Memory B cell (primary cell): Measurements from ENCODE around the gene PTBP1.

Source experiments
- ATAC-seq: fragments of 150-1000 bp; cut with Tn5 transposase; 2 replicates; pipeline ENCODE4 v1.10.0; 2021; ENCODE audit warnings: low read depth, mild to moderate bottlenecking, moderate library complexity
- DNase-seq, 2 donors: peaks; one replicate each; pipeline ENCODE4 v3.0.0; 2022; ENCODE audit warnings: low spot score in 2 of 2
- H3K27ac Mint-ChIP-seq: one replicate; pipeline ENCODE4 v1.8.0; 2022; ENCODE audit warnings: mild to moderate bottlenecking, moderate library complexity, mixed read lengths
- H3K27me3 Mint-ChIP-seq: one replicate; pipeline ENCODE4 v1.8.0; 2022; ENCODE audit warnings: mixed read lengths
- H3K36me3 Mint-ChIP-seq: one replicate; pipeline ENCODE4 v1.8.0; 2022; ENCODE audit warnings: mild to moderate bottlenecking, mixed read lengths
- H3K4me1 Mint-ChIP-seq: one replicate; pipeline ENCODE4 v1.8.0; 2022; ENCODE audit warnings: mixed read lengths
- H3K4me3 Mint-ChIP-seq: one replicate; pipeline ENCODE4 v1.8.0; 2022; ENCODE audit warnings: mild to moderate bottlenecking, moderate library complexity, mixed read lengths
- H3K9me3 Mint-ChIP-seq: one replicate; pipeline ENCODE4 v1.8.0; 2022; ENCODE audit warnings: mixed read lengths

The PTBP1 gene

DNA sequence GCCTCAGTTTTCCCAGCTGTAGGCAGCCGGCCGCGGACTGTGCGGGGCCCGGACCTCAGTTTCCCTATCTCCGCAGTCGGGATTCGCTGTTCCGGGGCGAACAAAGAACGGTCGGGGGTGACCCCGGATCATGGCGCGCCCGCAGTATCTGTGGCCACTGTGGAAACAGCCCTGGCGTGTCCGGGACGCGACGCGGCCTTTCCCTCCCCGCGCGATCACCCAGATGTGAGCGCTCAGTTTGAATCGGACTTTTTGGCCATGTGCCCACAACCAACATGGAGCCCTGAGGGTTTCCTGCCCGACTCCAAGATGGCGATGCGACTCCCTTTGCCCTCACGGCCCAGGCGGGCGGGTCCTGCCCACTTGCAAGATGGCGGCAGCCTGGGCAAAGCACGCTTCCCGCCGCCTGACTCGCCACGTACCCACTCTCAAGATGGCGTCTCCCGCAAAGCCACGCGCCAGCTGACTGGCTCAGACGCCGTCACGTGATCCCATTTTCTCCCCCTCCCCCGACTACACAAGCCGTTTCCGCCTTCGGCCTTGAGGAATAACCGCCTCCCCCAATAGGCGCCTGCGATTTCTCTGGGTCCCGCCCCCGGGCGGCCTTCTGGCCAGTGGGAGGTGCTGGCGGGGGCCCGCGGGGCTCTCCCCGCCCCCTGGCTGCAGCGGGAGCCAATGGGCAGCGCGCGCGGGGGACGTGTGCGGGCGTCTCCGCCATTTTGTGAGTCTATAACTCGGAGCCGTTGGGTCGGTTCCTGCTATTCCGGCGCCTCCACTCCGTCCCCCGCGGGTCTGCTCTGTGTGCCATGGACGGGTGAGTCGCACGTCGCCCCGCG, at the start of gene PTBP1:
TSS of gene PTBP1 (plus strand) at position 761 of the 836 bp plus-strand sequence. CDS start at position 807, 46 bp downstream.
- ATAC-seq, result peak; percentile 82
- peak; percentile 95 to 98 for DNase-seq
- Mint-ChIP-seq H3K27me3 (no peaks in the 10 kb centered on the region), H3K4me1 (peaks cover 20% of the 10 kb centered on the region), H3K9me3 (no peaks in the 10 kb centered on the region), H3K36me3 (peaks cover 8% of the 10 kb centered on the region), H3K4me3 (peak within 1 kb of the TSS; percentile 92), H3K27ac (peak within 1 kb of the TSS; percentile 86)

DNA sequence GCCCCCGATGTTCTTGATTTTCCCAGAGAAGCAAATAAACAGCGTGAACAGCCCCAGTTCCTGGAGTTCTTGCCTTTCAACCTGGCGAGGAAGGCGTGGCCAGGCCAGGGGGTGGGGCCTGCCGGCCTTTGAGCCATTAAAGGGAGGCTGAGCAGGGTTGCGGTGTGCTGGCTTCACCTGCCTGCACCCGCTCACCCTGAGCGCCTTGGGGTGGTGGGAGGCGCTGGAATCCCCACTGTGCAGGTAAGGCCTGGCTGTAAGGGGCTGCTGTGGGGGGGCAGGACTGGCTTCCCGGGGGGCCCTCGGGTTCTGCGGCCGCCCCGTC, 49.0 kb upstream of the PTBP1 start:
- peaks cover 1% of the 10 kb centered on the region for H3K36me3 Mint-ChIP-seq
- ATAC-seq (no peak), DNase-seq (no peak)
- H3K4me3 Mint-ChIP-seq, result no peak overlapping the region
- no peaks in the 10 kb centered on the region for H3K4me1 Mint-ChIP-seq
- no peaks in the 10 kb centered on the region for H3K9me3 Mint-ChIP-seq
- no peak overlapping the region for H3K27ac Mint-ChIP-seq
- H3K27me3 Mint-ChIP-seq, result no peaks in the 10 kb centered on the region

DNA sequence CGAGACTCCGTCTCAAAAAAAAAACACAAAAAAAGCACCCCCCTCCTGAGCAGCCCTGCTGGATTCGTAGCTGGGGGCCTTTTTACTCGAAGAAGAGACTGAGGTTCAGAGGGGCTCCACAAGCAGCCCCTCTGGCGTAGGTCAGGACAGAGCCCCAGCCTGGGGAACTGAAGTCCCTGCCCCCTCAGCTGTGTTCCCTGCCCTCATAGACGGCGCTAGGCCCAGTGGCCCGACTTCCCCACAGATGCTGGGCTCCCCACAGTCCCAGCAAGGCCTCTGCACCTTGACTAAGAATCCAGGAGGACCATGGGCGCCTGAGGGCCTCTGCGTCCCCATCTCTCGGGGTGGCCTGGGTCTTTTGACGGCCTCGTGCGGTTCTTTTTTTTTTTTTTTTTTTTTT, 47.4 kb upstream of the PTBP1 start:
- Mint-ChIP-seq H3K4me3 (no peak overlapping the region), H3K9me3 (no peaks in the 10 kb centered on the region), H3K4me1 (no peaks in the 10 kb centered on the region), H3K36me3 (peaks cover 1% of the 10 kb centered on the region), H3K27ac (no peak overlapping the region), H3K27me3 (peaks cover 4% of the 10 kb centered on the region)
- DNase-seq, result no peak
- ATAC-seq, result no peak

DNA sequence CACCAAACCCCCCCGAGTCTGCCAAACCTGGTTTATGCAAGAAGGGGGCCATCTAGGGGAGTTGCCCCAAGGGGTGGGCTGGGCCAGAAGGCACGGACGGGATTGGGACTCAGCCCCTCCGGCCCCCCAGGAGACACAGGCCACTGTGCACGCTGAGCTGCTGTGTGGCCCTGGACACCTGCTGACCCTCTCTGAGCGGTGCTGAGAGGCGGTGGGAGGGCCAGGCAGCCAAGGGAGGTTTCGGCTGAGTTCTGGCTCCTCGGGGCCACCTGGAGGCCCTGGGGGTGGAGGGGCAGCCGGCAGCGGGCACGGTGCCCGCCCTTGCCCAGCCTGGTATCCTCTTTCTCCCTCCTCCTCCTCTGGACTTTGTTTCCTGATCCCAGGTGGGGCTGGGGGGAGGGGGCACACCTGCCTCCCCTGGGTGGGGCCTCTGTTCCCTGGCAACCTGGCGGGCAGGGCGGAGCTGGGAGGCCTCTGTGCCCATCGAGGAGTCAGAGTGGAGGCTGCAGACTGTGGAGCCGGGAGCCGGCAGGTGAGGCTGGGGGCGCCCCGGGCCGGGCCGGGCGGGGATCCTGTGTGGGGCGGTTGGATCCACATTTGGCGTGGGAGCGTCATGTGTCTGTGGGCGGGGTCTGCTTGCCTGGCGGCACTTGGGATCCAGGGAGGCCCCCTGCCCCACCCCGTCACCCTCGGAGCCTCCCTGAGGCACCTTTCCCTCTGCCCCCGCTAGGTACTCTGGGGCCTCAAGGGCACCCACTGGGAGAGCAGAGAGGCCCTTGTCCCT, 46.4 kb upstream of the PTBP1 start, which contains the start of gene MISP:
TSS of gene MISP (plus strand) at position 473 of the 784 bp plus-strand sequence. CDS start 5,835 bp downstream, outside the sequence.
- no peaks in the 10 kb centered on the region for H3K4me1 Mint-ChIP-seq
- DNase-seq (no peak), ATAC-seq (no peak)
- H3K4me3 Mint-ChIP-seq, result no peak within 1 kb of the TSS
- no peak within 1 kb of the TSS for H3K27ac Mint-ChIP-seq
- H3K36me3 Mint-ChIP-seq, result peaks cover 1% of the 10 kb centered on the region
- H3K9me3 Mint-ChIP-seq, result no peaks in the 10 kb centered on the region
- peaks cover 4% of the 10 kb centered on the region for H3K27me3 Mint-ChIP-seq

DNA sequence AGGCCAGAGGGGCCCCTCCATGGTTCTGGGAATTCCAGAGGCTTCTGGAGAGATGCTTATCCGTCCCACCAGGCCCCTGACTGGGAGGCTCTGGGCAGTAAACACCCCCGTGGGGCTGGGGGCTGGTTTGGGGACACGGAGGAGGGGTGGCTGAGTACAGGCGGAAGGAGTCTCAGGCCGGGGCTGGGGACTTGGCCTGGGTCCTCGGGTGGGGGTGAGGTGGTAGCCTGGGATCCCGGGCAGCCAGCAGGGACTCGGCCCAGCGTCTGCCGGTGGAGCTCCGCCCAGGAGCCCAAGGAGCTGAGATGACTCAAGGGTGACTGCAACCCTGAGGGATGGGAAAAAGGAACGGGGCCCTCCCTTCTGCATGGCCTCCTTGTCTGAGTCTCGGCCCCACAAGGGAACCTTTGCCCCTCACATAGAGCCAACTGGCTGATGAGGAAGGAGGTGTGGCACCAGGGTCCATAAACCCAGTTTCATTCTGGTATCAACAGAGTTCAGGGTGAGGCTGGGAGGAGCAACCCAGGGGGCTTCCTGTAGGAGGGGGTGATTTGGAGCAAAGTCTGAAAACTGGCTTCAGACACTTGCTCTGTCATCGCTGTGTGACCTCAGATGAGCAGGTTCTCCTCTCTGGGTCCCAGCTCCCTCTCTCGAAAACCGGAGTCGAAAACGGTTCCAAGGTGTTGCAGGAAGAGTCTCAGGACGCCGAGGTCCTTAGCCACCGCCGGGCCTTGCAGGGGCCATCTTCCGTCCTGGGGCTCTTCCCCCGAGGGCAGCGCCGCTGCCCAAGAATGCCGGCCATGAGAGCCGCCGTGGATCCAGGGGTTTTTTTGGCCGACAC, 45.5 kb upstream of the PTBP1 start:
- Mint-ChIP-seq H3K9me3 (no peaks in the 10 kb centered on the region), H3K4me3 (no peak overlapping the region), H3K27me3 (peaks cover 4% of the 10 kb centered on the region), H3K4me1 (no peaks in the 10 kb centered on the region), H3K36me3 (peaks cover 1% of the 10 kb centered on the region), H3K27ac (no peak overlapping the region)
- DNase-seq (no peak), ATAC-seq (no peak)

- Mint-ChIP-seq H3K4me1 (no peaks in the 10 kb centered on the region), H3K4me3 (no peak overlapping the region), H3K27me3 (peaks cover 4% of the 10 kb centered on the region), H3K36me3 (no peaks in the 10 kb centered on the region), H3K27ac (no peak overlapping the region), H3K9me3 (no peaks in the 10 kb centered on the region)
- ATAC-seq, result no peak
- no peak for DNase-seq
These were observed 44.4 kb upstream of the PTBP1 start for GRCh38 chr19:752652-753517.

- H3K27ac Mint-ChIP-seq, result no peak overlapping the region
- ATAC-seq, result no peak
- H3K27me3 Mint-ChIP-seq, result peaks cover 4% of the 10 kb centered on the region
- H3K4me1 Mint-ChIP-seq, result no peaks in the 10 kb centered on the region
- H3K4me3 Mint-ChIP-seq, result no peak overlapping the region
- H3K9me3 Mint-ChIP-seq, result peaks cover under 1% of the 10 kb centered on the region
- peaks cover 1% of the 10 kb centered on the region for H3K36me3 Mint-ChIP-seq
- no peak for DNase-seq
These were observed 42.7 kb upstream of the PTBP1 start for GRCh38 chr19:754530-754929.

DNA sequence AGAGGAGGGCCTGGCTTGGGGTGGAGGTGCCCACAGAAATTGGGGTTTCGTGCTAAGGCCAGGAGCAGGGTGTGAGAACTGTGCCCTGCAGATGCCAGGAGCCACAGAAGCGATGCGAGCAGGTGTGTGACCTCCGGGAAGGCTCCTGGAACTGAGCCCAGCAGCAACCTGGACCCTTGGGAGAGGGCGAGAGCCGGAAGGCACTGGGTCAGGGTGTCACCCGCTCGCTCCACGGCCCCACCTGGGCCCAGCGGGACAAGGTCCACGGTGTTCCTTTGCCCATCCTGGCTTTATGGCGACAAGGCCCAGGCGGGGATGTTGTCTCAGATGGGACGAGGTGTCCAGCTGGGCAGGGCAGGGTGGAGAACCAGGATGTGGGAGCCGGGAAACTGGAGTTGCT, 42.2 kb upstream of the PTBP1 start:
- Mint-ChIP-seq H3K9me3 (peaks cover 3% of the 10 kb centered on the region), H3K36me3 (peaks cover 1% of the 10 kb centered on the region), H3K27ac (no peak overlapping the region), H3K4me3 (no peak overlapping the region), H3K4me1 (no peaks in the 10 kb centered on the region), H3K27me3 (peaks cover 4% of the 10 kb centered on the region)
- DNase-seq, result no peak
- no peak for ATAC-seq

DNA sequence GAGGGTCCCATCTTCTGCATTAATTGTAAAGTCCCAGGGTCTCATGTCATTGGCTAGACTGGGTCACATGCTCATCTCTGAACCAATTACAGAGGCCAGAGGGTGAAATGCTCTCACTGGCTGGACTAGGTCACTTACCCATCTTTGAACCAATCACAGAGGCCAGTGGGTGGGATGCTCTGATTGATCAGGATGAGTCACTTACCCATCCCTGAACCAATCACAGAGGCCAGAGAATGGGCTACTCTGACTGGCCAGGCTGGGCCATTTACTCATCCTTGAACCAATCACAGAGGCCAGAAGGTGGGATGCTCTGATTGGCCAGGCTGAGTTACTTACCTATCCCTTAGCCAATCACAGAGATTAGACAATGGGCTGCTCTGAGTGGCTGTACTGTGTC, 41.0 kb upstream of the PTBP1 start:
- Mint-ChIP-seq H3K4me1 (no peaks in the 10 kb centered on the region), H3K4me3 (no peak overlapping the region), H3K9me3 (peaks cover 3% of the 10 kb centered on the region), H3K36me3 (peaks cover 1% of the 10 kb centered on the region), H3K27ac (no peak overlapping the region), H3K27me3 (peaks cover 4% of the 10 kb centered on the region)
- ATAC-seq (no peak), DNase-seq (no peak)

DNA sequence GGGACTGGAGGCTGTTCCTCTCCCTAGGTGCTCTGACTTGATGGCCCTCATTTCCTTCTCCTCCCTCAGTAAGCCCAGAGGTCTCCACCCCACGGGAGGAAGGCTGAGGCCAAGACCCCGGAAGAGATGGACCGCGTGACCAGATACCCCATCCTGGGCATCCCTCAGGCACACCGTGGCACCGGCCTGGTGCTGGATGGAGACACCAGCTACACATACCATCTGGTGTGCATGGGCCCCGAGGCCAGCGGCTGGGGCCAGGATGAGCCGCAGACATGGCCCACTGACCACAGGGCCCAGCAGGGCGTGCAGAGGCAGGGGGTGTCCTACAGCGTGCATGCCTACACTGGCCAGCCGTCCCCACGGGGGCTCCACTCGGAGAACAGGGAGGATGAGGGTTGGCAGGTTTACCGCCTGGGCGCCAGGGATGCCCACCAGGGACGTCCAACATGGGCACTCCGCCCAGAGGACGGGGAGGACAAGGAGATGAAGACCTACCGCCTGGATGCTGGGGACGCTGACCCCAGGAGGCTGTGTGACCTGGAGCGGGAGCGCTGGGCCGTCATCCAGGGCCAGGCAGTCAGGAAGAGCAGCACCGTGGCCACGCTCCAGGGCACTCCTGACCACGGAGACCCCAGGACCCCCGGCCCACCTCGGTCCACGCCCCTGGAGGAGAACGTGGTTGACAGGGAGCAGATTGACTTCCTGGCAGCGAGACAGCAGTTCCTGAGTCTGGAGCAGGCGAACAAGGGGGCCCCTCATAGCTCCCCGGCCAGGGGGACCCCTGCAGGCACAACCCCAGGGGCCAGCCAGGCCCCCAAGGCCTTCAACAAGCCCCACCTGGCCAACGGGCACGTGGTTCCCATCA, 40.2 kb upstream of the PTBP1 start:
- H3K4me1 Mint-ChIP-seq, result no peaks in the 10 kb centered on the region
- peaks cover 3% of the 10 kb centered on the region for H3K9me3 Mint-ChIP-seq
- peaks cover 1% of the 10 kb centered on the region for H3K36me3 Mint-ChIP-seq
- H3K27ac Mint-ChIP-seq, result no peak overlapping the region
- no peak overlapping the region for H3K4me3 Mint-ChIP-seq
- H3K27me3 Mint-ChIP-seq, result peaks cover 4% of the 10 kb centered on the region
- ATAC-seq, result no peak
- DNase-seq, result no peak

DNA sequence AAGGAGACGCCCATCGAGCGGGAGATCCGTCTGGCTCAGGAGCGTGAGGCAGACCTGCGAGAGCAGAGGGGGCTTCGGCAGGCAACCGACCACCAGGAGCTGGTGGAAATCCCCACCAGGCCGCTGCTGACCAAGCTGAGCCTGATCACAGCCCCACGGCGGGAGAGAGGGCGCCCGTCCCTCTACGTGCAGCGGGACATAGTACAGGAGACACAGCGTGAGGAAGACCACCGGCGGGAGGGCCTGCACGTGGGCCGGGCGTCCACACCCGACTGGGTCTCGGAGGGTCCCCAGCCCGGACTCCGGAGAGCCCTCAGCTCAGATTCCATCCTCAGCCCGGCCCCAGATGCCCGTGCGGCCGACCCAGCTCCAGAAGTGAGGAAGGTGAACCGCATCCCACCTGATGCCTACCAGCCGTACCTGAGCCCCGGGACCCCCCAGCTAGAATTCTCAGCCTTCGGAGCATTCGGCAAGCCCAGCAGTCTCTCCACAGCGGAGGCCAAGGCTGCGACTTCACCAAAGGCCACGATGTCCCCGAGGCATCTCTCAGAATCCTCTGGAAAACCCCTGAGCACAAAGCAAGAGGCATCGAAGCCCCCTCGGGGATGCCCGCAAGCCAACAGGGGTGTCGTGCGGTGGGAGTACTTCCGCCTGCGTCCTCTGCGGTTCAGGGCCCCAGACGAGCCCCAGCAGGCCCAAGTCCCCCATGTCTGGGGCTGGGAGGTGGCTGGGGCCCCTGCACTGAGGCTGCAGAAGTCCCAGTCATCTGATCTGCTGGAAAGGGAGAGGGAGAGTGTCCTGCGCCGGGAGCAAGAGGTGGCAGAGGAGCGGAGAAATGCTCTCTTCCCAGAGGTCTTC, 39.2 kb upstream of the PTBP1 start:
- Mint-ChIP-seq H3K9me3 (peaks cover 3% of the 10 kb centered on the region), H3K36me3 (peaks cover 1% of the 10 kb centered on the region), H3K4me3 (no peak overlapping the region), H3K27ac (no peak overlapping the region), H3K4me1 (no peaks in the 10 kb centered on the region), H3K27me3 (peaks cover 4% of the 10 kb centered on the region)
- DNase-seq, result no peak
- no peak for ATAC-seq

- peaks cover 5% of the 10 kb centered on the region for H3K27me3 Mint-ChIP-seq
- no peak overlapping the region for H3K27ac Mint-ChIP-seq
- no peaks in the 10 kb centered on the region for H3K4me1 Mint-ChIP-seq
- H3K9me3 Mint-ChIP-seq, result peaks cover 3% of the 10 kb centered on the region
- no peak overlapping the region for H3K4me3 Mint-ChIP-seq
- peaks cover 3% of the 10 kb centered on the region for H3K36me3 Mint-ChIP-seq
- ATAC-seq (no peak), DNase-seq (no peak)
These were observed 34.1 kb upstream of the PTBP1 start for GRCh38 chr19:763181-763580.
